H9 (cell line): ENCODE results near the gene ANKK1. TPM values are rescaled to one million over a fixed set of nuclear protein-coding genes. Genes with fewer than 3 reads are reported as not detected.

ENCODE experiments used
- DNase-seq: peaks from one replicate; pipeline ENCODE4 v3.0.0-alpha.2; 2017
- H2AFZ ChIP-seq: one replicate; pipeline ENCODE4 v1.6.1; 2013; ENCODE audit warnings: mild to moderate bottlenecking, low read length, control low read depth, moderate library complexity
- H2AK5ac ChIP-seq: 2 replicates; pipeline ENCODE4 v1.6.1; 2013; ENCODE audit warnings: low read length, control low read depth, mixed read lengths; ENCODE audit not compliant: insufficient read length
- H2BK120ac ChIP-seq: one replicate; pipeline ENCODE4 v1.6.1; 2013; ENCODE audit warnings: low read depth, mild to moderate bottlenecking, low read length, control low read depth, inconsistent platforms; ENCODE audit not compliant: poor library complexity, severe bottlenecking
- H2BK12ac ChIP-seq: 2 replicates; pipeline ENCODE4 v1.6.1; 2013; ENCODE audit warnings: low read length, control low read depth, mixed read lengths, low read depth; ENCODE audit not compliant: insufficient read length
- H2BK15ac ChIP-seq: 2 replicates; pipeline ENCODE4 v1.6.1; 2013; ENCODE audit warnings: low read depth, low read length, control low read depth
- H2BK20ac ChIP-seq: one replicate; pipeline ENCODE4 v1.6.1; 2013; ENCODE audit warnings: low read depth, mild to moderate bottlenecking, low read length, control low read depth, inconsistent platforms; ENCODE audit not compliant: poor library complexity, severe bottlenecking
- H2BK5ac ChIP-seq: 2 replicates; pipeline ENCODE4 v1.6.1; 2013; ENCODE audit warnings: low read length, control low read depth, mixed read lengths; ENCODE audit not compliant: insufficient read length
- H3K14ac ChIP-seq: 2 replicates; pipeline ENCODE4 v1.6.1; 2013; ENCODE audit warnings: low read length, control low read depth; ENCODE audit not compliant: insufficient read depth
- H3K18ac ChIP-seq: 2 replicates; pipeline ENCODE4 v1.6.1; 2013; ENCODE audit warnings: low read depth, mild to moderate bottlenecking, mixed read lengths, low read length, control low read depth; ENCODE audit not compliant: insufficient read length
- H3K23ac ChIP-seq: 2 replicates; pipeline ENCODE4 v1.6.1; 2013; ENCODE audit warnings: low read length, control low read depth, mixed read lengths, low read depth; ENCODE audit not compliant: insufficient read length
- H3K23me2 ChIP-seq: 2 replicates; pipeline ENCODE4 v1.6.1; 2013; ENCODE audit warnings: low read depth, mild to moderate bottlenecking, mixed read lengths, low read length, control low read depth; ENCODE audit not compliant: insufficient read length, poor library complexity, severe bottlenecking
- H3K27ac ChIP-seq: 2 replicates; pipeline ENCODE4 v1.5.1; 2013; ENCODE audit warnings: low read length, control low read depth, mixed read lengths, low read depth; ENCODE audit not compliant: insufficient read length
- H3K27me3 ChIP-seq: 2 replicates; pipeline ENCODE4 v1.6.1; 2013; ENCODE audit warnings: low read length, control low read depth, inconsistent platforms; ENCODE audit not compliant: insufficient read depth
- H3K4ac ChIP-seq: 2 replicates; pipeline ENCODE4 v1.6.1; 2013; ENCODE audit warnings: low read depth, mild to moderate bottlenecking, control low read depth, inconsistent platforms, low read length, moderate library complexity
- H3K4me1 ChIP-seq: 2 replicates; pipeline ENCODE4 v1.6.1; 2013; ENCODE audit warnings: low read length, control low read depth, inconsistent platforms; ENCODE audit not compliant: insufficient read depth
- H3K4me2 ChIP-seq: 2 replicates; pipeline ENCODE4 v1.6.1; 2013; ENCODE audit warnings: low read length, control low read depth, mixed read lengths; ENCODE audit not compliant: insufficient read length, insufficient read depth
- H3K56ac ChIP-seq: 2 replicates; pipeline ENCODE4 v1.6.1; 2013; ENCODE audit warnings: low read depth, mild to moderate bottlenecking, mixed read lengths, low read length, control low read depth; ENCODE audit not compliant: insufficient read length
- H3K79me1 ChIP-seq: 2 replicates; pipeline ENCODE4 v1.6.1; 2013; ENCODE audit warnings: low read depth, mild to moderate bottlenecking, moderate library complexity, low read length, control low read depth, inconsistent platforms; ENCODE audit not compliant: insufficient read depth, poor library complexity, severe bottlenecking
- H3K79me2 ChIP-seq: 2 replicates; pipeline ENCODE4 v1.6.1; 2013; ENCODE audit warnings: low read length, control low read depth, inconsistent platforms; ENCODE audit not compliant: insufficient read depth
- H3K9ac ChIP-seq: 2 replicates; pipeline ENCODE4 v1.6.1; 2013; ENCODE audit warnings: low read length, control low read depth, mixed read lengths; ENCODE audit not compliant: insufficient read length; ENCODE audit errors: extremely low read depth
- H3K9me3 ChIP-seq: one replicate; pipeline ENCODE4 v1.6.1; 2013; ENCODE audit warnings: low read depth, low read length, inconsistent platforms; ENCODE audit not compliant: control insufficient read depth
- H3T11ph ChIP-seq: one replicate; pipeline ENCODE4 v1.6.1; 2013; ENCODE audit warnings: mild to moderate bottlenecking, low read length, control low read depth, inconsistent platforms
- H4K20me1 ChIP-seq: one replicate; pipeline ENCODE4 v1.6.1; 2013; ENCODE audit not compliant: control insufficient read depth, insufficient read length, insufficient read depth
- H4K5ac ChIP-seq: 2 replicates; pipeline ENCODE4 v1.6.1; 2013; ENCODE audit warnings: low read depth, mild to moderate bottlenecking, mixed read lengths, low read length, control low read depth; ENCODE audit not compliant: insufficient read length
- H4K8ac ChIP-seq: replicated peaks from 2 replicates; pipeline ENCODE4 v1.6.1; 2013; ENCODE audit warnings: low read length, control low read depth, mixed read lengths, low read depth; ENCODE audit not compliant: insufficient read length
- H4K91ac ChIP-seq: 2 replicates; pipeline ENCODE4 v1.6.1; 2013; ENCODE audit warnings: low read depth, mild to moderate bottlenecking, moderate library complexity, mixed read lengths, low read length, control low read depth; ENCODE audit not compliant: insufficient read length
- H3K27ac Mint-ChIP-seq, 3 experiments: 2 replicates in 2 of 3; 3 replicates in 1 of 3; pipeline ENCODE4 v1.8.0; 2020 to 2021; ENCODE audit warnings: mixed read lengths in 3 of 3, mild to moderate bottlenecking in 1 of 3, moderate library complexity in 1 of 3
- H3K27me3 Mint-ChIP-seq: 2 replicates; pipeline ENCODE4 v1.8.0; 2021; ENCODE audit warnings: low read depth, mild to moderate bottlenecking, moderate library complexity, mixed read lengths
- H3K36me3 Mint-ChIP-seq, 3 experiments: 2 replicates in 2 of 3; 3 replicates in 1 of 3; pipeline ENCODE4 v1.8.0; 2020 to 2021; ENCODE audit warnings: low read depth in 3 of 3, mixed read lengths in 3 of 3; ENCODE audit not compliant: insufficient read depth in 1 of 3
- H3K4me1 Mint-ChIP-seq, 2 experiments: 2 replicates each; pipeline ENCODE4 v1.8.0; 2020; ENCODE audit warnings: mixed read lengths in 2 of 2
- H3K4me3 Mint-ChIP-seq, 2 experiments: 2 replicates in 1 of 2; 3 replicates in 1 of 2; pipeline ENCODE4 v1.8.0; 2020 to 2021; ENCODE audit warnings: mild to moderate bottlenecking in 2 of 2, mixed read lengths in 2 of 2, moderate library complexity in 1 of 2
- H3K9me3 Mint-ChIP-seq, 2 experiments: 2 replicates in 1 of 2; 3 replicates in 1 of 2; pipeline ENCODE4 v1.8.0; 2020; ENCODE audit warnings: mild to moderate bottlenecking in 2 of 2, mixed read lengths in 2 of 2, moderate library complexity in 1 of 2
- WGBS: extraction: QIAGEN DNeasy Blood & Tissue Kit; methylation state at CpG from one replicate; pipeline ENCODE4 v1.1.7; 2013; ENCODE audit warnings: missing lambda C conversion rate, low lambda C conversion rate, mixed read lengths; ENCODE audit not compliant: insufficient read length; ENCODE audit errors: extremely low coverage; 5-methylcytosine and 5-hydroxymethylcytosine counted together
- total RNA-seq: library from RNA; stranded (reverse); gene quantifications from 2 replicates; pipeline ENCODE4 v1.2.1, GENCODE V29; 2021
- TF ChIP-seq, protein P1 (sequence below): fragments of 200-600 bp; sonication (generic); conservative IDR thresholded peaks from 3 replicates; pipeline ENCODE4 v1.8.0; 2021; ENCODE audit warnings: antibody characterized with exemption, mild to moderate bottlenecking

The ANKK1 gene
- total RNA-seq, 1 experiment from 2014 or later, result 0.20 TPM

DNA sequence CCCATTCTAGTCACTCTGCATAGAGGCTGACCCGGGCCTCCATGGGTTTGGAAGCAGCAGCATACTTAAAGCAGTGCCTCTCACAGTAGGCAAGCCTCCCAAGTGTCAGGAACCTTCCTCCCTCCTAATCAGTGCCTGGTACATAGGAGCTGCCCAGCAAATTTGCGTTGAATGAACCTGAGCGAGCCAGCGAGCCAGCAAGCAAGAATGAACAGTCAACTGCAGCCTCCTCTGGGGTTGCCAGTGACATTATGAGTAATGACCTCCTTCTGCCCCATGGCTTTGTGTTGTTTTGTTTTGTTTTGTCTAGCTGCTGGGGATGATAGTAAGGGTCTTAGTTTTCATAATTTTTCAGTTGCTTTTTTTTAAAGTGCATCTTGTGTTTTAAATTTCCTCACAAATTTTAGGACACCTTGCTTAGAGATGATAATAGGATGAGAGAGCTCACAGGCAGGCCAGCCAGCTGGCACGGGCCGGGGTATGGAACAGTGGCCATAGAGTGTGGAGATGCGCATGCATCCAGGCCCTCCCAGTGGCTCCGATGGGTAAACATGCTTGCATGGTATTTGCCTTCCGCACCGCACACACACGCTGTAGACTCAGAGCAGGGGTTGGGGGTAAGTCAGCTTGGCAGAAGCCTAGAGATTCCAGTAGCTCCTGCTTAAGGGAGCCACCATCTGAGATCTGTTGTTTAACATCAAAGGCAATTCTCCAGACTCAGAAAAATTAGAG, 37.1 kb upstream of the ANKK1 start:
- no peaks in the 10 kb centered on the region for H4K20me1 ChIP-seq
- H3K79me1 ChIP-seq, result no peaks in the 10 kb centered on the region
- no peak overlapping the region for H3K4me2 ChIP-seq
- H2BK15ac ChIP-seq, result no peak overlapping the region
- no peaks in the 10 kb centered on the region for H3K79me2 ChIP-seq
- H2BK20ac ChIP-seq, result no peak overlapping the region
- H3K27me3 Mint-ChIP-seq, result no peaks in the 10 kb centered on the region; the same call in 1 of the 2 replicates
- no CpG with 5 or more reads among the region's 11 CpGs for WGBS
- H3K4ac ChIP-seq, result no peak overlapping the region
- no peak overlapping the region for H2BK5ac ChIP-seq
- H3K23me2 ChIP-seq, result no peaks in the 10 kb centered on the region
- no peaks in the 10 kb centered on the region for H3K9me3 Mint-ChIP-seq
- H3K27me3 ChIP-seq, result no peaks in the 10 kb centered on the region
- H3K23ac ChIP-seq, result no peak overlapping the region
- no peak overlapping the region for H4K5ac ChIP-seq
- H3K4me1 ChIP-seq, result no peaks in the 10 kb centered on the region
- H3K56ac ChIP-seq, result no peak overlapping the region
- no peak overlapping the region for H2BK12ac ChIP-seq
- no peak overlapping the region for H3K27ac Mint-ChIP-seq
- no peak overlapping the region for H3K27ac ChIP-seq
- no peak for DNase-seq
- H4K91ac ChIP-seq, result no peak overlapping the region
- no peak overlapping the region for H3T11ph ChIP-seq
- no peak overlapping the region for H3K9ac ChIP-seq
- H2AFZ ChIP-seq, result no peak overlapping the region
- TF ChIP-seq, protein P1, sequence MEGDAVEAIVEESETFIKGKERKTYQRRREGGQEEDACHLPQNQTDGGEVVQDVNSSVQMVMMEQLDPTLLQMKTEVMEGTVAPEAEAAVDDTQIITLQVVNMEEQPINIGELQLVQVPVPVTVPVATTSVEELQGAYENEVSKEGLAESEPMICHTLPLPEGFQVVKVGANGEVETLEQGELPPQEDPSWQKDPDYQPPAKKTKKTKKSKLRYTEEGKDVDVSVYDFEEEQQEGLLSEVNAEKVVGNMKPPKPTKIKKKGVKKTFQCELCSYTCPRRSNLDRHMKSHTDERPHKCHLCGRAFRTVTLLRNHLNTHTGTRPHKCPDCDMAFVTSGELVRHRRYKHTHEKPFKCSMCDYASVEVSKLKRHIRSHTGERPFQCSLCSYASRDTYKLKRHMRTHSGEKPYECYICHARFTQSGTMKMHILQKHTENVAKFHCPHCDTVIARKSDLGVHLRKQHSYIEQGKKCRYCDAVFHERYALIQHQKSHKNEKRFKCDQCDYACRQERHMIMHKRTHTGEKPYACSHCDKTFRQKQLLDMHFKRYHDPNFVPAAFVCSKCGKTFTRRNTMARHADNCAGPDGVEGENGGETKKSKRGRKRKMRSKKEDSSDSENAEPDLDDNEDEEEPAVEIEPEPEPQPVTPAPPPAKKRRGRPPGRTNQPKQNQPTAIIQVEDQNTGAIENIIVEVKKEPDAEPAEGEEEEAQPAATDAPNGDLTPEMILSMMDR, result no peak
- H2BK120ac ChIP-seq, result no peak overlapping the region
- H3K18ac ChIP-seq, result no peak overlapping the region
- H3K4me3 Mint-ChIP-seq, result no peak overlapping the region
- H3K36me3 Mint-ChIP-seq, result peaks cover 0 to 3% (median 0%) of the 10 kb centered on the region in 3 experiments; a peak in 1 of 7 replicates
- H2AK5ac ChIP-seq, result no peak overlapping the region
- H3K4me1 Mint-ChIP-seq, result peaks cover 3 to 10% of the 10 kb centered on the region in 2 experiments
- H3K9me3 ChIP-seq, result no peaks in the 10 kb centered on the region
- no peak overlapping the region for H4K8ac ChIP-seq
- H3K14ac ChIP-seq, result no peak overlapping the region
